ENCODE measurements around the gene C2orf78. TPM values are rescaled to one million over a fixed set of nuclear protein-coding genes. Genes with fewer than 3 reads are reported as not detected.
A peak's percentile ranks its signal among the peaks of the same experiment; 100 is the strongest.
"Not testable (repeated sequence)": the region's sequence is repeated elsewhere in the genome, so short reads cannot be mapped to it uniquely, and the experiment has no call there.

Gene C2orf78
- total RNA-seq, 2 donors from 2014 or later: not detected

- peaks cover 12 to 43% of the 10 kb centered on the region in 2 donors for H3K36me3 Mint-ChIP-seq (ENCODE audit: insufficient read depth in 2 of 2)
Measured at GRCh38 chr2:73766349-73766748, 17.6 kb upstream of the C2orf78 start.

GRCh38 chr2:73766994-73767393, 17.0 kb upstream of the C2orf78 start:
- ATAC-seq (replicated peaks in 1 of 2) (no peak), DNase-seq (no peak)
- no peaks in the 10 kb centered on the region for H3K27me3 Mint-ChIP-seq (ENCODE audit: low read depth)
- H3K9me3 Mint-ChIP-seq: no peaks in the 10 kb centered on the region
- peak overlapping the region; percentile 45 for H3K27ac Mint-ChIP-seq
- peaks cover 7% of the 10 kb centered on the region for H3K4me1 Mint-ChIP-seq (ENCODE audit: low read depth)
- H3K36me3 Mint-ChIP-seq (ENCODE audit: insufficient read depth in 2 of 2): peaks cover 12 to 46% of the 10 kb centered on the region in 2 donors
- no peak overlapping the region for H3K4me3 Mint-ChIP-seq

More at GRCh38 chr2:73766349-73766748, 17.6 kb upstream of the C2orf78 start:
- peak overlapping the region; percentile 45 for H3K27ac Mint-ChIP-seq
- no peak overlapping the region for H3K4me3 Mint-ChIP-seq
- H3K9me3 Mint-ChIP-seq: no peaks in the 10 kb centered on the region
- H3K4me1 Mint-ChIP-seq (ENCODE audit: low read depth): peaks cover 7% of the 10 kb centered on the region
- H3K27me3 Mint-ChIP-seq (ENCODE audit: low read depth): no peaks in the 10 kb centered on the region
- DNase-seq: no peak
- ATAC-seq (replicated peaks in 1 of 2): no peak

GRCh38 chr2:73770725-73771124, 13.3 kb upstream of the C2orf78 start:
- ATAC-seq (replicated peaks in 1 of 2): no peak
- Mint-ChIP-seq H3K27me3 (ENCODE audit: low read depth) (no peaks in the 10 kb centered on the region), H3K4me3 (no peak overlapping the region), H3K4me1 (ENCODE audit: low read depth) (peaks cover 7% of the 10 kb centered on the region), H3K9me3 (no peaks in the 10 kb centered on the region), H3K36me3 (ENCODE audit: insufficient read depth in 2 of 2) (peaks cover 8 to 49% of the 10 kb centered on the region in 2 donors), H3K27ac (peak overlapping the region; percentile 1)
- no peak for DNase-seq

GRCh38 chr2:73772819-73773218, 11.2 kb upstream of the C2orf78 start:
- Mint-ChIP-seq H3K4me3 (no peak overlapping the region), H3K4me1 (ENCODE audit: low read depth) (peaks cover 7% of the 10 kb centered on the region), H3K27ac (no peak overlapping the region), H3K36me3 (ENCODE audit: insufficient read depth in 2 of 2) (peaks cover 7 to 47% of the 10 kb centered on the region in 2 donors), H3K9me3 (no peaks in the 10 kb centered on the region), H3K27me3 (ENCODE audit: low read depth) (no peaks in the 10 kb centered on the region)
- ATAC-seq (replicated peaks in 1 of 2) (no peak), DNase-seq (no peak)

GRCh38 chr2:73776381-73776780, 7.6 kb upstream of the C2orf78 start:
- H3K4me1 Mint-ChIP-seq (ENCODE audit: low read depth): peaks cover 17% of the 10 kb centered on the region

GRCh38 chr2:73776869-73777519, 7.0 kb upstream of the C2orf78 start:
- no peaks in the 10 kb centered on the region for H3K27me3 Mint-ChIP-seq (ENCODE audit: low read depth)
- H3K4me1 Mint-ChIP-seq (ENCODE audit: low read depth): peaks cover 17% of the 10 kb centered on the region
- H3K4me3 Mint-ChIP-seq: no peak overlapping the region
- peaks cover 10 to 27% of the 10 kb centered on the region in 2 donors for H3K36me3 Mint-ChIP-seq (ENCODE audit: insufficient read depth in 2 of 2)
- ATAC-seq (replicated peaks in 1 of 2) (no peak), DNase-seq (no peak)
- peak overlapping the region; percentile 19 for H3K27ac Mint-ChIP-seq
- H3K9me3 Mint-ChIP-seq: no peaks in the 10 kb centered on the region

More at GRCh38 chr2:73776381-73776780, 7.6 kb upstream of the C2orf78 start:
- Mint-ChIP-seq H3K9me3 (no peaks in the 10 kb centered on the region), H3K4me3 (no peak overlapping the region), H3K36me3 (ENCODE audit: insufficient read depth in 2 of 2) (peaks cover 10 to 29% of the 10 kb centered on the region in 2 donors), H3K27me3 (ENCODE audit: low read depth) (no peaks in the 10 kb centered on the region), H3K27ac (no peak overlapping the region)
- ATAC-seq (replicated peaks in 1 of 2): no peak
- no peak for DNase-seq

GRCh38 chr2:73778867-73779466, 5.0 kb upstream of the C2orf78 start:
- not testable (repeated sequence) for H3K9me3 Mint-ChIP-seq; H3K27me3 Mint-ChIP-seq (ENCODE audit: low read depth); DNase-seq; ATAC-seq (replicated peaks in 1 of 2)
- H3K27ac Mint-ChIP-seq: peak overlapping the region; percentile 97
- H3K4me1 Mint-ChIP-seq (ENCODE audit: low read depth): peaks cover 17% of the 10 kb centered on the region
- H3K36me3 Mint-ChIP-seq (ENCODE audit: insufficient read depth in 2 of 2): peaks cover 9 to 22% of the 10 kb centered on the region in 2 donors
- H3K4me3 Mint-ChIP-seq: peak overlapping the region; percentile 97

GRCh38 chr2:73779467-73780236, 4.3 kb upstream of the C2orf78 start, which contains the start of gene DUSP11:
Gene DUSP11 (minus strand): TSS chr2:73780103. CDS start chr2:73779974, 129 bp downstream.
- H3K36me3 Mint-ChIP-seq (ENCODE audit: insufficient read depth in 2 of 2): peaks cover 9 to 15% of the 10 kb centered on the region in 2 donors
- H3K4me1 Mint-ChIP-seq (ENCODE audit: low read depth): peaks cover 17% of the 10 kb centered on the region
- H3K4me3 Mint-ChIP-seq: peak within 1 kb of the TSS; percentile 97
- peak within 1 kb of the TSS; percentile 97 for H3K27ac Mint-ChIP-seq
- no peaks in the 10 kb centered on the region for H3K27me3 Mint-ChIP-seq (ENCODE audit: low read depth)
- no peaks in the 10 kb centered on the region for H3K9me3 Mint-ChIP-seq
- DNase-seq (peak; percentile 96 to 97), ATAC-seq (replicated peaks in 1 of 2) (peak; percentile 97 to 99)

GRCh38 chr2:73780237-73780582, 3.8 kb upstream of the C2orf78 start:
- Mint-ChIP-seq H3K36me3 (ENCODE audit: insufficient read depth in 2 of 2) (peaks cover 9 to 15% of the 10 kb centered on the region in 2 donors), H3K27me3 (ENCODE audit: low read depth) (no peaks in the 10 kb centered on the region), H3K4me3 (peak overlapping the region; percentile 97), H3K4me1 (ENCODE audit: low read depth) (peaks cover 17% of the 10 kb centered on the region), H3K27ac (peak overlapping the region; percentile 97), H3K9me3 (no peaks in the 10 kb centered on the region)
- ATAC-seq (replicated peaks in 1 of 2): no peak
- no peak for DNase-seq

- DNase-seq; H3K36me3 Mint-ChIP-seq (ENCODE audit: insufficient read depth in 2 of 2); H3K27me3 Mint-ChIP-seq (ENCODE audit: low read depth); H3K27ac Mint-ChIP-seq; H3K4me3 Mint-ChIP-seq; H3K9me3 Mint-ChIP-seq; ATAC-seq (replicated peaks in 1 of 2): not testable (repeated sequence)
- peaks cover 13% of the 10 kb centered on the region for H3K4me1 Mint-ChIP-seq (ENCODE audit: low read depth)
Measured at GRCh38 chr2:73783402-73783801, 581 bp upstream of the C2orf78 start.

GRCh38 chr2:73811878-73812277, 27.9 kb downstream of the C2orf78 start:
- Mint-ChIP-seq H3K4me3 (no peak overlapping the region), H3K4me1 (ENCODE audit: low read depth) (no peaks in the 10 kb centered on the region), H3K9me3 (no peaks in the 10 kb centered on the region), H3K27me3 (ENCODE audit: low read depth) (peaks cover 20% of the 10 kb centered on the region), H3K27ac (no peak overlapping the region), H3K36me3 (ENCODE audit: insufficient read depth in 2 of 2) (no peaks in the 10 kb centered on the region)
- ATAC-seq (replicated peaks in 1 of 2) (no peak), DNase-seq (no peak)

- no peaks in the 10 kb centered on the region for H3K9me3 Mint-ChIP-seq
- H3K27me3 Mint-ChIP-seq (ENCODE audit: low read depth): peaks cover 20% of the 10 kb centered on the region
- H3K36me3 Mint-ChIP-seq (ENCODE audit: insufficient read depth in 2 of 2): no peaks in the 10 kb centered on the region
- H3K4me3 Mint-ChIP-seq: no peak overlapping the region
- H3K27ac Mint-ChIP-seq: no peak overlapping the region
- H3K4me1 Mint-ChIP-seq (ENCODE audit: low read depth): no peaks in the 10 kb centered on the region
- DNase-seq (no peak), ATAC-seq (replicated peaks in 1 of 2) (no peak)
Measured at GRCh38 chr2:73812635-73813034, 28.7 kb downstream of the C2orf78 start.

GRCh38 chr2:73818296-73818695, 34.3 kb downstream of the C2orf78 start:
- no peak for ATAC-seq (replicated peaks in 1 of 2)
- no peak for DNase-seq
- Mint-ChIP-seq H3K4me1 (ENCODE audit: low read depth) (peaks cover 29% of the 10 kb centered on the region), H3K27ac (no peak overlapping the region), H3K9me3 (no peaks in the 10 kb centered on the region), H3K36me3 (ENCODE audit: insufficient read depth in 2 of 2) (no peaks in the 10 kb centered on the region), H3K27me3 (ENCODE audit: low read depth) (peaks cover 42% of the 10 kb centered on the region), H3K4me3 (no peak overlapping the region)

All from activated T-cell treated with anti-CD3 and anti-CD28 coated beads, Interleukin-2, amount 50 U/mL, for 72 hours (primary cell).